ENCODE results near the gene MACROD2.

- TF ChIP-seq CTCF (conservative IDR thresholded peaks at IDR 0.05; ENCODE audit: low read depth, low read length) (no peak), EZH2 (IDR thresholded peaks at IDR 0.05; ENCODE audit: borderline replicate concordance, low read depth, low read length, poor library complexity, severe bottlenecking) (no peak)
These were observed 2011.8 kb downstream of the MACROD2 start for GRCh38 chr20:16007164-16007563.
